Testis (tissue), 2 donors: Measurements from ENCODE around the gene BRAT1.

Experiments
- POLR2A ChIP-seq: fragments of 450-650 bp; IDR thresholded peaks from one replicate; pipeline ENCODE4 v1.6.1; 2017; ENCODE audit warnings: antibody characterized with exemption, mild to moderate bottlenecking, moderate library complexity
- TF ChIP-seq, protein P1 (sequence below), 3 experiments: fragments of 450-650 bp in 2 of 3; fragments of 200-600 bp in 1 of 3; sonication (generic) in 1 of 3; IDR thresholded peaks; one replicate each; pipeline ENCODE4 v1.5.1; 2016 to 2019; ENCODE audit warnings: antibody characterized with exemption in 3 of 3, mild to moderate bottlenecking in 2 of 3, moderate library complexity in 1 of 3

DNA sequence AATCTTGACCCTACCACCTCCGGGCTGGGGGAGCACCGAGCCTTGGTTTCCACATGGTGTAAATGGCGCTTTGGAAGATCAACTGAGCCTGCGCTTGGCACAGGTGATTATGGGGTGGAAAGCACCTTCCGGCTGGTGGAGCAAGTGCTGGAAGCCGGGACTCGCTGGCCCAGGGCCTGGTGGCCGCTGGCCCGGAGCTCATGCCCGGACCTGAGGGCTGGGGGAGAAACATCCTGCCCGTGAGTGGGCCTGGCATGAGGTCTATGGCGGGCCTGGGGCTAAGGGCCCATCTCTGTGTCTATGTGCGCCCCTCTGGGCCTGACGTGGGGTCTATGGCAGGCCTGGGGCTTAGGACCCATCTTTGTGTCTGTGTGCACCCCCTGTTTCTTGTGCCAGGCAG lies 49.9 kb downstream of the BRAT1 start:
- TF ChIP-seq, protein P1, sequence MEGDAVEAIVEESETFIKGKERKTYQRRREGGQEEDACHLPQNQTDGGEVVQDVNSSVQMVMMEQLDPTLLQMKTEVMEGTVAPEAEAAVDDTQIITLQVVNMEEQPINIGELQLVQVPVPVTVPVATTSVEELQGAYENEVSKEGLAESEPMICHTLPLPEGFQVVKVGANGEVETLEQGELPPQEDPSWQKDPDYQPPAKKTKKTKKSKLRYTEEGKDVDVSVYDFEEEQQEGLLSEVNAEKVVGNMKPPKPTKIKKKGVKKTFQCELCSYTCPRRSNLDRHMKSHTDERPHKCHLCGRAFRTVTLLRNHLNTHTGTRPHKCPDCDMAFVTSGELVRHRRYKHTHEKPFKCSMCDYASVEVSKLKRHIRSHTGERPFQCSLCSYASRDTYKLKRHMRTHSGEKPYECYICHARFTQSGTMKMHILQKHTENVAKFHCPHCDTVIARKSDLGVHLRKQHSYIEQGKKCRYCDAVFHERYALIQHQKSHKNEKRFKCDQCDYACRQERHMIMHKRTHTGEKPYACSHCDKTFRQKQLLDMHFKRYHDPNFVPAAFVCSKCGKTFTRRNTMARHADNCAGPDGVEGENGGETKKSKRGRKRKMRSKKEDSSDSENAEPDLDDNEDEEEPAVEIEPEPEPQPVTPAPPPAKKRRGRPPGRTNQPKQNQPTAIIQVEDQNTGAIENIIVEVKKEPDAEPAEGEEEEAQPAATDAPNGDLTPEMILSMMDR (IDR thresholded peaks at IDR 0.05): no peak
- TF ChIP-seq POLR2A: no peak
